ENCODE measurements around the gene MBTPS2. TPM values are rescaled to one million over a fixed set of nuclear protein-coding genes. Genes with fewer than 3 reads are reported as not detected.

Gene MBTPS2
- total RNA-seq: 10 to 100 TPM in 1 of 3 donors, 1 to 10 TPM in 2; 8.2 to 12.0 (median 9.5) TPM
- long read RNA-seq, donor 1, full-length matches to known transcripts: 13 of 15 reads
- long read RNA-seq, donor 1, partial matches to known transcripts: 2 of 15 reads
- long read RNA-seq, donor 1, other reads (novel, unspliced or antisense): 0 of 15 reads
- long read RNA-seq, donor 2, full-length matches to known transcripts: 5 of 6 reads
- long read RNA-seq, donor 2, partial matches to known transcripts: 0 of 6 reads
- long read RNA-seq, donor 2, other reads (novel, unspliced or antisense): 1 of 6 reads

- no peaks in the 10 kb centered on the region for H3K9me3 ChIP-seq
- DNase-seq (peak; percentile 82 to 89 (median 88)), ATAC-seq (peak; percentile 99)
- H3K4me1 ChIP-seq (ENCODE audit: low read depth): no peaks in the 10 kb centered on the region
- TF ChIP-seq CTCF (IDR thresholded peaks at IDR 0.05): no peak
- no peaks in the 10 kb centered on the region for H3K36me3 ChIP-seq (ENCODE audit: low read depth)
- intact Hi-C loops (cut with DNase I, micrococcal nuclease): no loop called here
- H3K4me3 ChIP-seq: peak within 1 kb of the TSS; percentile 28
Measured at GRCh38 chrX:21839334-21840192, at the start of gene MBTPS2. Gene MBTPS2, plus strand, starts transcription at chrX:21839617. Its CDS starts 118 bp downstream, at chrX:21839735.

GRCh38 chrX:21798677-21799219 is 40.7 kb upstream of the MBTPS2 start:
- intact Hi-C loops (cut with DNase I, micrococcal nuclease): no loop called here
- H3K4me3 ChIP-seq: no peak overlapping the region
- DNase-seq (no peak), ATAC-seq (peak; percentile 41)
- peaks cover 4% of the 10 kb centered on the region for H3K4me1 ChIP-seq (ENCODE audit: low read depth)
- no peaks in the 10 kb centered on the region for H3K9me3 ChIP-seq
- TF ChIP-seq CTCF (IDR thresholded peaks at IDR 0.05): no peak
- H3K36me3 ChIP-seq (ENCODE audit: low read depth): no peaks in the 10 kb centered on the region

GRCh38 chrX:21799767-21800166 is 39.6 kb upstream of the MBTPS2 start:
- intact Hi-C loops (cut with DNase I, micrococcal nuclease): no loop called here
- H3K36me3 ChIP-seq (ENCODE audit: low read depth): no peaks in the 10 kb centered on the region
- DNase-seq: no peak
- TF ChIP-seq CTCF (IDR thresholded peaks at IDR 0.05): no peak
- ATAC-seq: no peak
- peaks cover 4% of the 10 kb centered on the region for H3K4me1 ChIP-seq (ENCODE audit: low read depth)
- H3K9me3 ChIP-seq: no peaks in the 10 kb centered on the region
- H3K4me3 ChIP-seq: no peak overlapping the region

GRCh38 chrX:21800344-21800770 is 39.1 kb upstream of the MBTPS2 start:
- DNase-seq: no peak
- Histone ChIP-seq H3K9me3 (no peaks in the 10 kb centered on the region), H3K4me3 (no peak overlapping the region), H3K36me3 (ENCODE audit: low read depth) (no peaks in the 10 kb centered on the region), H3K4me1 (ENCODE audit: low read depth) (peaks cover 4% of the 10 kb centered on the region)
- no peak for TF ChIP-seq CTCF (IDR thresholded peaks at IDR 0.05)
- intact Hi-C loops (cut with DNase I, micrococcal nuclease): no loop called here
- peak; percentile 87 for ATAC-seq

- no peaks in the 10 kb centered on the region for H3K9me3 ChIP-seq
- no peak for TF ChIP-seq CTCF (IDR thresholded peaks at IDR 0.05)
- DNase-seq (no peak), ATAC-seq (no peak)
- H3K36me3 ChIP-seq (ENCODE audit: low read depth): no peaks in the 10 kb centered on the region
- no peak overlapping the region for H3K4me3 ChIP-seq
- intact Hi-C loops (cut with DNase I, micrococcal nuclease): no loop called here
- peaks cover 4% of the 10 kb centered on the region for H3K4me1 ChIP-seq (ENCODE audit: low read depth)
Measured at GRCh38 chrX:21802054-21802670, 37.3 kb upstream of the MBTPS2 start.
